Fibroblast of lung (primary cell): Measurements from ENCODE around the gene C5orf63.

Experiments used
- EZH2 ChIP-seq: IDR thresholded peaks from 2 replicates; pipeline ENCODE4 v1.5.1; 2012; ENCODE audit warnings: low read length, control low read depth, mild to moderate bottlenecking; ENCODE audit errors: missing control alignments
- TF ChIP-seq, protein P1 (sequence below), 2 donors: IDR thresholded peaks in 1 of 2; conservative IDR thresholded peaks in 1 of 2; 1 replicate in 1 of 2; 2 replicates in 1 of 2; pipeline ENCODE4 v1.5.1; 2011 to 2012; ENCODE audit warnings: low read length in 2 of 2, control low read depth in 1 of 2, inconsistent platforms in 1 of 2, low read depth in 1 of 2, mild to moderate bottlenecking in 1 of 2

DNA sequence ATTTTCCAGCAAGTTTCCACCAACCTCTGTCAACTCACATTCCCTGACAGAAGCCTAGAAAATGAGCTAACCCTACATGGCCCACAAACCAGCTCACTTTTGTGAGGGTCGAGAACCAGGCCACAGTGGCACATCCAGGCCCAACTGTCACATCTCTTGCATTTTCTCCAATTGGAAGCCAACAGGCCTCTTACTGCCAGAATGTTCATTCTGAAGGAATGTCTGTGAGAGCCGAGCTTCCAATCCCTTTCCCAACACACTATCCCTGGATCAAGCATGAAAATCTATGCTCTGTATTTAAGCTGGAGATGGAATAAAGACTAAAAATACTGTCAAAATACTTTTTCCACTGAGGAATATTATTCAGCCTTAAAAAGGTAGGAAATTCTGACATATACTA is 62.9 kb downstream of the C5orf63 start:
- no peak for TF ChIP-seq EZH2
- TF ChIP-seq, protein P1, sequence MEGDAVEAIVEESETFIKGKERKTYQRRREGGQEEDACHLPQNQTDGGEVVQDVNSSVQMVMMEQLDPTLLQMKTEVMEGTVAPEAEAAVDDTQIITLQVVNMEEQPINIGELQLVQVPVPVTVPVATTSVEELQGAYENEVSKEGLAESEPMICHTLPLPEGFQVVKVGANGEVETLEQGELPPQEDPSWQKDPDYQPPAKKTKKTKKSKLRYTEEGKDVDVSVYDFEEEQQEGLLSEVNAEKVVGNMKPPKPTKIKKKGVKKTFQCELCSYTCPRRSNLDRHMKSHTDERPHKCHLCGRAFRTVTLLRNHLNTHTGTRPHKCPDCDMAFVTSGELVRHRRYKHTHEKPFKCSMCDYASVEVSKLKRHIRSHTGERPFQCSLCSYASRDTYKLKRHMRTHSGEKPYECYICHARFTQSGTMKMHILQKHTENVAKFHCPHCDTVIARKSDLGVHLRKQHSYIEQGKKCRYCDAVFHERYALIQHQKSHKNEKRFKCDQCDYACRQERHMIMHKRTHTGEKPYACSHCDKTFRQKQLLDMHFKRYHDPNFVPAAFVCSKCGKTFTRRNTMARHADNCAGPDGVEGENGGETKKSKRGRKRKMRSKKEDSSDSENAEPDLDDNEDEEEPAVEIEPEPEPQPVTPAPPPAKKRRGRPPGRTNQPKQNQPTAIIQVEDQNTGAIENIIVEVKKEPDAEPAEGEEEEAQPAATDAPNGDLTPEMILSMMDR (conservative IDR thresholded peaks at IDR 0.05 in 1 of 2, IDR thresholded peaks at IDR 0.05 in 1 of 2; ENCODE audit: low read depth in 1 of 2, low read length in 2 of 2) = no peak
